ENCODE measurements around the gene PPP1R12C. TPM values are rescaled to one million over a fixed set of nuclear protein-coding genes. Genes with fewer than 3 reads are reported as not detected.

PPP1R12C gene
- total RNA-seq, 2 donors from 2014 or later = 81.2 to 135 TPM

GRCh38 chr19:55082020-55082851, 35.2 kb downstream of the PPP1R12C start:
- Histone ChIP-seq H3K4me3 (no peak overlapping the region), H3K4me1 (peaks cover 37% of the 10 kb centered on the region), H3K36me3 (replicated peaks in 1 of 2; ENCODE audit: insufficient read depth in 1 of 2, low read depth in 2 of 2) (no peaks in the 10 kb centered on the region), H3K27me3 (peaks cover 0 to 22% of the 10 kb centered on the region in 2 donors), H3K27ac (no peak overlapping the region), H3K9me3 (no peaks in the 10 kb centered on the region)
- intact Hi-C loops (cut with DNase I) = no loop called here
- ATAC-seq (no peak), DNase-seq (no peak)
- TF ChIP-seq POLR2A (IDR thresholded peaks at IDR 0.05) = no peak
- TF ChIP-seq CTCF (IDR thresholded peaks at IDR 0.05) = no peak
- WGBS, 2 donors = 32 to 45% methylated on average over 27 to 51 of the region's 64 CpGs

DNA sequence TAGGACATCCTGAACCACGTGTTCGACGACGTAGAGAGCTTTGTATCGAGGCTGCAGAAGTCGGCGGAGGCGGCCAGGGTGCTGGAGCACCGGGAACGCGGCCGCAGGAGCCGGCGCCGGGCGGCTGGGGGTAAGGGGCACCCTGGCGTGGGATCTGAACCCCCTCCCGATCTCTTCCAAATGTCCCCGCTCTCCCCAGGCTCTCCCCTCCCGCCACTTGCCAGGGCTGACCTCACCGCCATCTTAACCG, 35.7 kb downstream of the PPP1R12C start:
- Histone ChIP-seq H3K4me3 (no peak overlapping the region), H3K9me3 (no peaks in the 10 kb centered on the region), H3K36me3 (replicated peaks in 1 of 2; ENCODE audit: insufficient read depth in 1 of 2, low read depth in 2 of 2) (no peaks in the 10 kb centered on the region), H3K4me1 (peaks cover 33% of the 10 kb centered on the region), H3K27ac (no peak overlapping the region), H3K27me3 (peaks cover 0 to 22% of the 10 kb centered on the region in 2 donors)
- no peak for ATAC-seq
- TF ChIP-seq CTCF (IDR thresholded peaks at IDR 0.05) = no peak
- no peak for TF ChIP-seq POLR2A (IDR thresholded peaks at IDR 0.05)
- intact Hi-C loops (cut with DNase I) = no loop called here
- no peak for DNase-seq
- WGBS, 2 donors = 13 to 37% methylated on average over 5 to 22 of the region's 22 CpGs

DNA sequence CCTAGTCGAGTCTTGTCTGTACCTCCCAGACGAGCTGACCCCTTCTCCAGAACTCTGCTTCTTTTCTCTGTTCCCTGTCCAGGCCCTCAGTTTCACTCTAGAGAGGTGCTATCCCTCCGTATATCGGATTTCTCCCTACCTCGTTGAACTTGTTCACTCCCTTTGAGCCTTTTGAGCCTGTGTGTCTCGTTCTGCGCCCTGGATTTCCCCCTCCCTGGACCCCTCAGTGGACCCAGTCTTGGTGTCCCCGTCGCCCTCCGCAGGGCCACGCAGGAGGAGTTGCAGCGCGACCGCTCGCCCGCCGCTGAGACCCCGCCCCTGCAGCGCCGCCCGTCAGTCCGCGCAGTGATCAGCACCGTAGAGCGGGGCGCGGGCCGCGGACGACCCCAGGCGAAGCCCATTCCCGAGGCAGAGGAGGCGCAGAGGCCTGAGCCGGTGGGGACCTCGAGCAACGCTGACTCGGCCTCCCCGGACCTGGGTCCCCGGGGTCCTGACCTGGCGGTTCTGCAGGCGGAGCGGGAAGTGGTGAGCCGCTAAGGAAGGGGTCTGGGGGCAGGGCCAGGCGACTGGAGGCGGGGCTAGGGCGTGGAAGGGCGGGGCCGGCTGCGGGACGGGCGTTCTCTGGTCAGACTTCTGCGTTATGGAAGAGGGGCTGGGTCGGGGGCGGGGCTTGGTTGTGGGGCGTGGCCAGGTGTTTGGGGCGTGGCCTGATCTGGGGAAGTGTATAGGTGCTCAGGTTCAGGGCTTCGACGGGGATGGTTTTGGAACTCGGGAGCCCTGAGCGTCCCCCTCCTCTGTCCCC, 36.3 kb downstream of the PPP1R12C start:
- Histone ChIP-seq H3K4me3 (peak overlapping the region in 1 of 2 donors; percentile 8), H3K36me3 (replicated peaks in 1 of 2; ENCODE audit: insufficient read depth in 1 of 2, low read depth in 2 of 2) (no peaks in the 10 kb centered on the region), H3K27me3 (peaks cover 0 to 22% of the 10 kb centered on the region in 2 donors), H3K4me1 (peaks cover 32% of the 10 kb centered on the region), H3K27ac (no peak overlapping the region), H3K9me3 (no peaks in the 10 kb centered on the region)
- WGBS, 2 donors = 13 to 31% methylated on average over 8 to 59 of the region's 60 CpGs
- intact Hi-C loops (cut with DNase I) = no loop called here
- TF ChIP-seq CTCF (IDR thresholded peaks at IDR 0.05) (no peak), POLR2A (IDR thresholded peaks at IDR 0.05) (no peak)
- DNase-seq (peak; percentile 52 to 78 (median 72)), ATAC-seq (peak; percentile 70)

DNA sequence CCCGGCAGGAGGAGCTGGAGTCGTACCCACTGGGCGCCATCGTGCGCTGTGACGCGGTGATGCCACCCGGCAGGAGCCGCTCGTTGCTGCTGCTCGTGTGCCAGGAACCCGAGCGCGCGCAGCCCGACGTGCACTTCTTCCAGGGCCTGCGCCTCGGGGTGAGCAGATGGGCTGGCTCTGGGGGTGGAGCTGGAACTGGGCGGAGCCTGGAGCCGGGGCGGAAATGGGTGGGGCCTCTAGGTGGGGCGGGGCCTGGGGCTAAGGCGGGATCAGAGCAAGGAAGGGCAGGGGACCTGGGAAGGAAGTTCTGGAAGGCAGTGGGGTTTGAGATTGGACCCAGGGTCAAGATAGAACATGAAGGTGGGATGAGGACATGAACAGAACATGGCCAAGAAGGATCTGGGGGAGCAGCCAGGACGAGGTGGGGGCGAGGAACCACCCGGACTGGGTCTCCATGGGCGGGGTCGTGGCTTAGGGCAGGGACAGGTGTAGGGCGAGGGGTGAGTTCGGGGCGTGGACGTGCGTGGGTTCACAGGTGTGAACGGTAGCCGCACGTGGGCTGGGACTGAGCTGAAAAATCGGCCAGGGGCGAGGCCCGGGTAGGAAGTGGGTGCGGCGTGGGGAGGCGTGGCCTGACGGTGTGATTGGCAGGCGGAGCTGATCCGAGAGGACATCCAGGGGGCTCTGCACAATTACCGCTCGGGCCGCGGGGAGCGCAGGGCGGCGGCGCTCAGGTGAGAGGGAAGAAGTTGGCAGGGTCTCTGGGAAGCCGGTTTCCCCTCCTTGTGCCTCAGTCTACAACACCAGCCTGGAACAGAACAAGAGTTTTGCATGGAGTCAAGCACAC, 37.1 kb downstream of the PPP1R12C start:
- no peak for TF ChIP-seq CTCF (IDR thresholded peaks at IDR 0.05)
- peaks cover 32% of the 10 kb centered on the region for H3K4me1 ChIP-seq
- 25 to 34% methylated on average over 32 to 55 of the region's 55 CpGs for WGBS, 2 donors
- H3K27me3 ChIP-seq = peaks cover 0 to 22% of the 10 kb centered on the region in 2 donors
- H3K9me3 ChIP-seq = no peaks in the 10 kb centered on the region
- intact Hi-C loops (cut with DNase I) = no loop called here
- H3K4me3 ChIP-seq = no peak overlapping the region
- no peaks in the 10 kb centered on the region for H3K36me3 ChIP-seq (replicated peaks in 1 of 2; ENCODE audit: insufficient read depth in 1 of 2, low read depth in 2 of 2)
- peak; percentile 18 for ATAC-seq
- H3K27ac ChIP-seq = no peak overlapping the region
- peak in 2 of 4 donors; percentile 59 to 65 for DNase-seq

Data from body of pancreas (tissue), 4 donors.